Astrocyte (in vitro differentiated cells and primary cell): Measurements from ENCODE around the gene CABP2.

Experiments used
- EZH2 ChIP-seq: IDR thresholded peaks from 2 replicates; pipeline ENCODE4 v1.6.1; 2012; ENCODE audit warnings: mild to moderate bottlenecking, low read length, inconsistent platforms; ENCODE audit not compliant: insufficient read depth
- TF ChIP-seq, protein P1 (sequence below): IDR thresholded peaks from 2 replicates; pipeline ENCODE4 v1.5.1; 2011; ENCODE audit warnings: low read depth, mild to moderate bottlenecking, inconsistent platforms, low read length, moderate library complexity; ENCODE audit not compliant: insufficient read depth

DNA sequence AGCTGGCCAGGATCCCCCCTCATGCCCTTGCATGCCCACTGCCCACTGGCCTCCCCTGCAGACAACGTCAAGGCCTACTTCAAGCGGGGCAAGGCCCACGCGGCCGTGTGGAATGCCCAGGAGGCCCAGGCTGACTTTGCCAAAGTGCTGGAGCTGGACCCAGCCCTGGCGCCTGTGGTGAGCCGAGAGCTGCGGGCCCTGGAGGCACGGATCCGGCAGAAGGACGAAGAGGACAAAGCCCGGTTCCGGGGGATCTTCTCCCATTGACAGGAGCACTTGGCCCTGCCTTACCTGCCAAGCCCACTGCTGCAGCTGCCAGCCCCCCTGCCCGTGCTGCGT is 32.5 kb downstream of the CABP2 start:
- TF ChIP-seq, protein P1, sequence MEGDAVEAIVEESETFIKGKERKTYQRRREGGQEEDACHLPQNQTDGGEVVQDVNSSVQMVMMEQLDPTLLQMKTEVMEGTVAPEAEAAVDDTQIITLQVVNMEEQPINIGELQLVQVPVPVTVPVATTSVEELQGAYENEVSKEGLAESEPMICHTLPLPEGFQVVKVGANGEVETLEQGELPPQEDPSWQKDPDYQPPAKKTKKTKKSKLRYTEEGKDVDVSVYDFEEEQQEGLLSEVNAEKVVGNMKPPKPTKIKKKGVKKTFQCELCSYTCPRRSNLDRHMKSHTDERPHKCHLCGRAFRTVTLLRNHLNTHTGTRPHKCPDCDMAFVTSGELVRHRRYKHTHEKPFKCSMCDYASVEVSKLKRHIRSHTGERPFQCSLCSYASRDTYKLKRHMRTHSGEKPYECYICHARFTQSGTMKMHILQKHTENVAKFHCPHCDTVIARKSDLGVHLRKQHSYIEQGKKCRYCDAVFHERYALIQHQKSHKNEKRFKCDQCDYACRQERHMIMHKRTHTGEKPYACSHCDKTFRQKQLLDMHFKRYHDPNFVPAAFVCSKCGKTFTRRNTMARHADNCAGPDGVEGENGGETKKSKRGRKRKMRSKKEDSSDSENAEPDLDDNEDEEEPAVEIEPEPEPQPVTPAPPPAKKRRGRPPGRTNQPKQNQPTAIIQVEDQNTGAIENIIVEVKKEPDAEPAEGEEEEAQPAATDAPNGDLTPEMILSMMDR, result no peak
- TF ChIP-seq EZH2, result no peak
